Astrocyte (in vitro differentiated cells and primary cell): ENCODE data around the gene CFAP119. TPM values are rescaled to one million over a fixed set of nuclear protein-coding genes. Genes with fewer than 3 reads are reported as not detected.

Source experiments
- DNase-seq: peaks from one replicate; pipeline ENCODE4 v3.0.0-alpha.2; 2010; ENCODE audit warnings: low read depth
- FAIRE-seq: peaks from 2 replicates; lab custom pipeline; 2011; peaks lifted over from hg19 to GRCh38; lab: Jason Lieb, UNC
- H2AFZ ChIP-seq: 2 replicates; pipeline ENCODE4 v1.6.0; 2012; ENCODE audit warnings: low read depth, low read length, inconsistent platforms
- H3K27ac ChIP-seq: 2 replicates; pipeline ENCODE4 v1.5.1; 2011; ENCODE audit warnings: low read depth, low read length, inconsistent platforms
- H3K27me3 ChIP-seq: 2 replicates; pipeline ENCODE4 v1.6.0; 2011; ENCODE audit warnings: low read length, inconsistent platforms; ENCODE audit not compliant: insufficient read depth
- H3K36me3 ChIP-seq: 2 replicates; pipeline ENCODE4 v1.5.1; 2011; ENCODE audit warnings: low read length, inconsistent platforms; ENCODE audit not compliant: insufficient read depth
- H3K4me1 ChIP-seq: 2 replicates; pipeline ENCODE4 v1.5.1; 2011; ENCODE audit warnings: low read length, inconsistent platforms; ENCODE audit not compliant: insufficient read depth
- H3K4me2 ChIP-seq: 2 replicates; pipeline ENCODE4 v1.6.0; 2012; ENCODE audit warnings: low read length, inconsistent platforms
- H3K4me3 ChIP-seq: 2 replicates; pipeline ENCODE4 v1.5.1; 2011; ENCODE audit warnings: low read depth, mild to moderate bottlenecking, low read length, inconsistent platforms; ENCODE audit not compliant: insufficient read depth
- H3K79me2 ChIP-seq: 2 replicates; pipeline ENCODE4 v1.6.0; 2012; ENCODE audit warnings: mild to moderate bottlenecking, low read length, inconsistent platforms; ENCODE audit not compliant: insufficient read depth
- H3K9ac ChIP-seq: 2 replicates; pipeline ENCODE4 v1.6.0; 2012; ENCODE audit warnings: mild to moderate bottlenecking, low read length, inconsistent platforms
- H3K9me3 ChIP-seq: 2 replicates; pipeline ENCODE4 v1.5.1; 2012; ENCODE audit warnings: low read depth, mild to moderate bottlenecking, low read length, inconsistent platforms; ENCODE audit not compliant: insufficient read depth
- H4K20me1 ChIP-seq: 2 replicates; pipeline ENCODE4 v1.6.0; 2012; ENCODE audit warnings: low read length, inconsistent platforms; ENCODE audit not compliant: insufficient read depth
- H3K27ac Mint-ChIP-seq: one replicate; pipeline ENCODE4 v1.8.0; 2021; ENCODE audit warnings: mild to moderate bottlenecking, mixed read lengths; ENCODE audit not compliant: unreplicated experiment
- H3K27me3 Mint-ChIP-seq: one replicate; pipeline ENCODE4 v1.8.0; 2021; ENCODE audit warnings: low read depth, mixed read lengths; ENCODE audit not compliant: unreplicated experiment
- H3K36me3 Mint-ChIP-seq: one replicate; pipeline ENCODE4 v1.8.0; 2021; ENCODE audit warnings: low read depth, mixed read lengths; ENCODE audit not compliant: unreplicated experiment
- H3K4me1 Mint-ChIP-seq: one replicate; pipeline ENCODE4 v1.8.0; 2021; ENCODE audit warnings: low read depth, mixed read lengths; ENCODE audit not compliant: unreplicated experiment
- H3K4me3 Mint-ChIP-seq: one replicate; pipeline ENCODE4 v1.8.0; 2021; ENCODE audit warnings: mild to moderate bottlenecking, moderate library complexity, mixed read lengths; ENCODE audit not compliant: unreplicated experiment
- H3K9me3 Mint-ChIP-seq: one replicate; pipeline ENCODE4 v1.8.0; 2021; ENCODE audit warnings: mild to moderate bottlenecking, mixed read lengths; ENCODE audit not compliant: unreplicated experiment
- EZH2 ChIP-seq: IDR thresholded peaks from 2 replicates; pipeline ENCODE4 v1.6.1; 2012; ENCODE audit warnings: mild to moderate bottlenecking, low read length, inconsistent platforms; ENCODE audit not compliant: insufficient read depth
- total RNA-seq: library from RNA; stranded (reverse); gene quantifications from 2 replicates; pipeline ENCODE4 v1.2.1, GENCODE V29; 2021
- TF ChIP-seq, protein P1 (sequence below): IDR thresholded peaks from 2 replicates; pipeline ENCODE4 v1.5.1; 2011; ENCODE audit warnings: low read depth, mild to moderate bottlenecking, inconsistent platforms, low read length, moderate library complexity; ENCODE audit not compliant: insufficient read depth

CFAP119 gene
- total RNA-seq, 1 donor from 2014 or later: 4.0 TPM

DNA sequence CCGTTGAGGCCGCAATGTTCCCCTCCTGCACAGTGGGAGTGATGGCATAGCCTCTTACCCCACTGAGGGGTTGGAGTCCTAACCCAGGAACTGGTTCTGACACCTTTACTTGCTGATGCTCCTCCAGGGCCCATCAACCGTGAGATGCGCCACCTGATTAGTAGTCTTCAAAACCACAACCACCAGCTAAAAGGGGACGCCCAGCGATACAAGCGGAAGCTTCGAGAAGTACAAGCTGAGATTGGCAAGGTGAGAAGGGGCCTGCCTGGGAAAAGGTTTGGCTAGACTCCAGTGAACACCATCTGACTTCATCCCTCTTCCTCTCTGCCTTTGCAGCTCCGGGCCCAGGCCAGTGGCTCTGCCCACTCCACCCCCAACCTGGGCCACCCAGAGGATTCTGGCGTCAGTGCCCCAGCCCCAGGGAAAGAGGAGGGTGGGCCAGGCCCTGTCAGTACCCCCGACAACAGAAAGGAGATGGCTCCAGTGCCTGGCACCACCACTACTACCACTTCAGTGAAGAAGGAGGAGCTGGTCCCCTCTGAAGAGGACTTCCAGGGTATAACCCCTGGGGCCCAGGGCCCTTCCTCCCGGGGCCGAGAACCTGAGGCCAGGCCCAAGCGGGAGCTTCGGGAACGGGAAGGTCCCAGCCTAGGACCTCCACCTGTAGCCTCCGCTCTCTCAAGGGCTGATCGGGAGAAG is 6.1 kb upstream of the CFAP119 start:
- Histone ChIP-seq H2AFZ (no peak overlapping the region), H4K20me1 (peaks cover 70% of the 10 kb centered on the region), H3K4me1 (peaks cover 4% of the 10 kb centered on the region), H3K9me3 (no peaks in the 10 kb centered on the region), H3K27ac (no peak overlapping the region), H3K27me3 (no peaks in the 10 kb centered on the region), H3K4me2 (no peak overlapping the region), H3K9ac (no peak overlapping the region), H3K4me3 (no peak overlapping the region), H3K36me3 (peaks cover 70% of the 10 kb centered on the region), H3K79me2 (peaks cover 35% of the 10 kb centered on the region)
- no peaks in the 10 kb centered on the region for H3K9me3 Mint-ChIP-seq
- peaks cover 12% of the 10 kb centered on the region for H3K4me1 Mint-ChIP-seq
- DNase-seq (no peak), FAIRE-seq (no peak)
- TF ChIP-seq, protein P1, sequence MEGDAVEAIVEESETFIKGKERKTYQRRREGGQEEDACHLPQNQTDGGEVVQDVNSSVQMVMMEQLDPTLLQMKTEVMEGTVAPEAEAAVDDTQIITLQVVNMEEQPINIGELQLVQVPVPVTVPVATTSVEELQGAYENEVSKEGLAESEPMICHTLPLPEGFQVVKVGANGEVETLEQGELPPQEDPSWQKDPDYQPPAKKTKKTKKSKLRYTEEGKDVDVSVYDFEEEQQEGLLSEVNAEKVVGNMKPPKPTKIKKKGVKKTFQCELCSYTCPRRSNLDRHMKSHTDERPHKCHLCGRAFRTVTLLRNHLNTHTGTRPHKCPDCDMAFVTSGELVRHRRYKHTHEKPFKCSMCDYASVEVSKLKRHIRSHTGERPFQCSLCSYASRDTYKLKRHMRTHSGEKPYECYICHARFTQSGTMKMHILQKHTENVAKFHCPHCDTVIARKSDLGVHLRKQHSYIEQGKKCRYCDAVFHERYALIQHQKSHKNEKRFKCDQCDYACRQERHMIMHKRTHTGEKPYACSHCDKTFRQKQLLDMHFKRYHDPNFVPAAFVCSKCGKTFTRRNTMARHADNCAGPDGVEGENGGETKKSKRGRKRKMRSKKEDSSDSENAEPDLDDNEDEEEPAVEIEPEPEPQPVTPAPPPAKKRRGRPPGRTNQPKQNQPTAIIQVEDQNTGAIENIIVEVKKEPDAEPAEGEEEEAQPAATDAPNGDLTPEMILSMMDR: no peak
- no peak for TF ChIP-seq EZH2
- peaks cover 25% of the 10 kb centered on the region for H3K36me3 Mint-ChIP-seq
- peak overlapping the region; percentile 18 for H3K27ac Mint-ChIP-seq
- no peak overlapping the region for H3K4me3 Mint-ChIP-seq
- H3K27me3 Mint-ChIP-seq: no peaks in the 10 kb centered on the region

DNA sequence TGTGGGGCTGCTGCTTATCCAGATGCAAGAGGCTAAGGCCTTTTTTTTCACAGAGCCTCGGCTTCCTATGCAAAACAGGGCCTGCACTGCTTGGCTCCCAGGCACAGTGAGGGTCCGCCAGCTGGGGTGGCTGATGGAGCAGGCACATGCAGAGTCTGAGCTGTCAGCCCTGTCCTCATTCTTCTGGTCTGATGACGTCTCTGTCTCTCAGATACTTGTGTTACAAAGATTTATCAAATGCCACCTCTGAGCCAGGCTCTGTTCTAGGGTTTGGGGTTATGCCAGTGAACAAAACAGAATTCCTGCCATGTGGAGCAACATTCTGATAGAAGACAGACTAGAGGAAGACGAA is 5.0 kb upstream of the CFAP119 start:
- Histone ChIP-seq H3K27ac (no peak overlapping the region), H3K4me3 (no peak overlapping the region), H3K9me3 (no peaks in the 10 kb centered on the region), H3K27me3 (no peaks in the 10 kb centered on the region), H3K9ac (no peak overlapping the region), H4K20me1 (peaks cover 68% of the 10 kb centered on the region), H3K4me2 (no peak overlapping the region), H3K4me1 (peaks cover 6% of the 10 kb centered on the region), H3K36me3 (peaks cover 61% of the 10 kb centered on the region), H3K79me2 (peaks cover 43% of the 10 kb centered on the region), H2AFZ (no peak overlapping the region)
- TF ChIP-seq EZH2: no peak
- TF ChIP-seq, protein P1: no peak
- FAIRE-seq (no peak), DNase-seq (no peak)
- Mint-ChIP-seq H3K27me3 (no peaks in the 10 kb centered on the region), H3K9me3 (no peaks in the 10 kb centered on the region), H3K27ac (no peak overlapping the region), H3K36me3 (peaks cover 17% of the 10 kb centered on the region), H3K4me3 (no peak overlapping the region), H3K4me1 (peaks cover 13% of the 10 kb centered on the region)
